Raji (cell line): ENCODE results near the gene SCAMP1.
A peak's percentile ranks its signal among the peaks of the same experiment; 100 is the strongest.

Experiments used
- POLR2A ChIP-seq: IDR thresholded peaks from 2 replicates; pipeline ENCODE4 v1.6.1; 2011; ENCODE audit warnings: low read depth, low read length, control low read depth; ENCODE audit not compliant: insufficient read depth

Gene SCAMP1

GRCh38 chr5:78359831-78360673 is at the start of gene SCAMP1:
TSS of gene SCAMP1 (plus strand) at chr5:78360617. CDS start at chr5:78360672, 55 bp downstream.
- TF ChIP-seq POLR2A = peak; percentile 91

GRCh38 chr5:78317515-78317914 is 42.9 kb upstream of the SCAMP1 start:
- TF ChIP-seq POLR2A = no peak

- TF ChIP-seq POLR2A = no peak
Observed at GRCh38 chr5:78318337-78318736, 42.1 kb upstream of the SCAMP1 start.

- TF ChIP-seq POLR2A = no peak
Observed at GRCh38 chr5:78320401-78320800, 40.0 kb upstream of the SCAMP1 start.

- TF ChIP-seq POLR2A = no peak
Observed at GRCh38 chr5:78323241-78323640, 37.2 kb upstream of the SCAMP1 start.

- TF ChIP-seq POLR2A = no peak
Observed at GRCh38 chr5:78326930-78327329, 33.5 kb upstream of the SCAMP1 start.

GRCh38 chr5:78327761-78328510 is 32.5 kb upstream of the SCAMP1 start:
- no peak for TF ChIP-seq POLR2A

GRCh38 chr5:78328585-78329173 is 31.7 kb upstream of the SCAMP1 start:
- TF ChIP-seq POLR2A = no peak

- no peak for TF ChIP-seq POLR2A
Observed at GRCh38 chr5:78331523-78332080, 28.8 kb upstream of the SCAMP1 start.

GRCh38 chr5:78334811-78335210 is 25.6 kb upstream of the SCAMP1 start:
- TF ChIP-seq POLR2A = no peak

- no peak for TF ChIP-seq POLR2A
Observed at GRCh38 chr5:78335976-78336375, 24.4 kb upstream of the SCAMP1 start.

GRCh38 chr5:78336698-78337097 is 23.7 kb upstream of the SCAMP1 start:
- TF ChIP-seq POLR2A = no peak

GRCh38 chr5:78339617-78340436 is 20.6 kb upstream of the SCAMP1 start:
- TF ChIP-seq POLR2A = no peak

GRCh38 chr5:78341440-78341839 is 19.0 kb upstream of the SCAMP1 start:
- no peak for TF ChIP-seq POLR2A

- TF ChIP-seq POLR2A = no peak
Observed at GRCh38 chr5:78345485-78345884, 14.9 kb upstream of the SCAMP1 start.
